RCC 7860 (cell line): ENCODE measurements around the gene MGMT.

Source experiments
- DNase-seq: peaks from one replicate; pipeline ENCODE4 v3.0.0-alpha.2; 2015; ENCODE audit warnings: low spot score
- FAIRE-seq: peaks from 2 replicates; lab custom pipeline; 2012; peaks lifted over from hg19 to GRCh38; lab: Jason Lieb, UNC

Gene MGMT

GRCh38 chr10:129718548-129719414 is 251.7 kb downstream of the MGMT start:
- FAIRE-seq (no peak), DNase-seq (no peak)

- no peak for DNase-seq
- FAIRE-seq: no peak
Observed at GRCh38 chr10:129719415-129719739, 252.3 kb downstream of the MGMT start.

GRCh38 chr10:129719889-129720590 is 253.0 kb downstream of the MGMT start:
- DNase-seq (no peak), FAIRE-seq (no peak)

- no peak for FAIRE-seq
- DNase-seq: no peak
Observed at GRCh38 chr10:129725011-129725410, 258.0 kb downstream of the MGMT start.

- FAIRE-seq (no peak), DNase-seq (no peak)
Observed at GRCh38 chr10:129725482-129725881, 258.4 kb downstream of the MGMT start.

GRCh38 chr10:129725890-129726631 is 259.0 kb downstream of the MGMT start:
- FAIRE-seq: no peak
- DNase-seq: no peak

GRCh38 chr10:129727071-129727470 is 260.0 kb downstream of the MGMT start:
- DNase-seq (no peak), FAIRE-seq (no peak)

GRCh38 chr10:129727495-129727894 is 260.5 kb downstream of the MGMT start:
- FAIRE-seq (no peak), DNase-seq (no peak)

- no peak for FAIRE-seq
- no peak for DNase-seq
Observed at GRCh38 chr10:129728246-129728820, 261.3 kb downstream of the MGMT start.

- no peak for DNase-seq
- FAIRE-seq: no peak
Observed at GRCh38 chr10:129728905-129729795, 262.1 kb downstream of the MGMT start.

GRCh38 chr10:129730272-129730992 is 263.4 kb downstream of the MGMT start:
- DNase-seq (no peak), FAIRE-seq (no peak)

- no peak for DNase-seq
- no peak for FAIRE-seq
Observed at GRCh38 chr10:129730993-129731325, 263.9 kb downstream of the MGMT start.

GRCh38 chr10:129740532-129741279 is 273.7 kb downstream of the MGMT start:
- FAIRE-seq (no peak), DNase-seq (no peak)

- DNase-seq (no peak), FAIRE-seq (no peak)
Observed at GRCh38 chr10:129741280-129741977, 274.4 kb downstream of the MGMT start.

GRCh38 chr10:129741978-129742741 is 275.1 kb downstream of the MGMT start:
- FAIRE-seq: no peak
- DNase-seq: no peak

GRCh38 chr10:129742742-129743550 is 275.9 kb downstream of the MGMT start:
- DNase-seq (no peak), FAIRE-seq (no peak)

- FAIRE-seq (no peak), DNase-seq (no peak)
Observed at GRCh38 chr10:129743738-129744133, 276.7 kb downstream of the MGMT start.
